ENCODE measurements around the gene C1D.

DNA sequence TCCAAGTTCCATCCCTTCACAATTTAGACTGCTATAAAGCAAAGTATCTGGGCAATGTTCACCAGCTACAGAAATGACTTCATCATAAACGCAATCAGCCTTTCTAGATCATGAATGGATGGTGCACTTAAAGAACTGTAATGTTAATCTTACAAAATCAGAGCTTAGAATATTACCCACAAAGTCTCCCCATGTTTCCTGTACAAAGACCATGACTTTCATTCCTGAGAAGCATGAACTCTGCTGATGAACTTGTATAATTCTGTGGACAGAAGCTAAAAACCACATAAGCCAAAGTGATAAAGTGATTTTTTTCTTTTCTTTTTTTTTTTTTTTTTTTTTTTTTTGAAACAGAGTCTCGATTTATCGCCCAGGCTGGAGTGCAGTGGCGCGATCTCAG lies 53.3 kb downstream of the C1D start:
- no peak for TF ChIP-seq EP300 (conservative IDR thresholded peaks at IDR 0.05; ENCODE audit: poor library complexity, severe bottlenecking)
- TF ChIP-seq, protein P1, sequence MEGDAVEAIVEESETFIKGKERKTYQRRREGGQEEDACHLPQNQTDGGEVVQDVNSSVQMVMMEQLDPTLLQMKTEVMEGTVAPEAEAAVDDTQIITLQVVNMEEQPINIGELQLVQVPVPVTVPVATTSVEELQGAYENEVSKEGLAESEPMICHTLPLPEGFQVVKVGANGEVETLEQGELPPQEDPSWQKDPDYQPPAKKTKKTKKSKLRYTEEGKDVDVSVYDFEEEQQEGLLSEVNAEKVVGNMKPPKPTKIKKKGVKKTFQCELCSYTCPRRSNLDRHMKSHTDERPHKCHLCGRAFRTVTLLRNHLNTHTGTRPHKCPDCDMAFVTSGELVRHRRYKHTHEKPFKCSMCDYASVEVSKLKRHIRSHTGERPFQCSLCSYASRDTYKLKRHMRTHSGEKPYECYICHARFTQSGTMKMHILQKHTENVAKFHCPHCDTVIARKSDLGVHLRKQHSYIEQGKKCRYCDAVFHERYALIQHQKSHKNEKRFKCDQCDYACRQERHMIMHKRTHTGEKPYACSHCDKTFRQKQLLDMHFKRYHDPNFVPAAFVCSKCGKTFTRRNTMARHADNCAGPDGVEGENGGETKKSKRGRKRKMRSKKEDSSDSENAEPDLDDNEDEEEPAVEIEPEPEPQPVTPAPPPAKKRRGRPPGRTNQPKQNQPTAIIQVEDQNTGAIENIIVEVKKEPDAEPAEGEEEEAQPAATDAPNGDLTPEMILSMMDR (IDR thresholded peaks at IDR 0.05; ENCODE audit: poor library complexity, severe bottlenecking) = no peak

Measured in neural cell (in vitro differentiated cells).